ENCODE data around the gene BMERB1.
A peak's percentile ranks its signal among the peaks of the same experiment; 100 is the strongest.
"Not testable (repeated sequence)": the region's sequence is repeated elsewhere in the genome, so short reads cannot be mapped to it uniquely, and the experiment has no call there.

BMERB1 gene

DNA sequence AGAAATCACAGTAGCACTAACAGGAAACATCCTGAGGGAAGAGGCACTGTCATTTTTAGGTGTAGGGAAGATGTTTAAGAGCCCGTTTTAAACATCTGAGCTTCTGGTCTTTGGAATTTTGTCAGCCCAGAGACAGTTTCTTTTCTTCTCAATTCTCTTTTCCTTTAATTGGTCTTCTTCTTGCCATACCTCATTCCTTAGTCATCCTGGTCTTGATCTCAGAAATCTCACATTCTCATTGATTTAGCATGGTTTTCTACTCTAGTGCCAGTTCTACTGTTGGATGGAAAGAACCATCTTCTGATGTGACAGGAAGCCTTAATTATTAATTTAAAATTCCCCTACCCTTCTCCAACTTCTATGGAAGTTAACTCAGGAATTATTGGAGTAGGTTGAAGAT lies 25.4 kb downstream of the BMERB1 start:
- no peak for DNase-seq (ENCODE audit: extremely low read depth in 1 of 2, low read depth in 1 of 2)

DNA sequence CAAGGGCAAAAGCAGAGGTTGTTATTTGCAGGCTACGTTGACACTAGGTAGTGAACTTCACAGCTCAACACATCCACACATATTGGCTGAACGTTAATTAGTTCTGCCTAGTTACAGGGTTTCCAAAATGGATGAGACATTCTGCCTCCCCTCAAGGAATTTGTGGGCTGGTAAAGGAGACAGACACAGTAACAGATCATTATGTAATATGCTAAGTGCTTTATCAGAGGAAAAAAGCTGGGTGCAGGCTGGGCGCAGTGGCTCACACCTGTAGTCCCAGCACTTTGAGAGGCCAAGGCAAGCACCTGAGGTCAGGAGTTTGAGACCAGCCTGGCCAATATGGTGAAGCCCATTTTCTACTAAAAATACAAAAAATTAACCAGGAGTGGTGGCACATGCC lies 26.2 kb downstream of the BMERB1 start:
- no peak for DNase-seq (ENCODE audit: extremely low read depth in 1 of 2, low read depth in 1 of 2)

DNA sequence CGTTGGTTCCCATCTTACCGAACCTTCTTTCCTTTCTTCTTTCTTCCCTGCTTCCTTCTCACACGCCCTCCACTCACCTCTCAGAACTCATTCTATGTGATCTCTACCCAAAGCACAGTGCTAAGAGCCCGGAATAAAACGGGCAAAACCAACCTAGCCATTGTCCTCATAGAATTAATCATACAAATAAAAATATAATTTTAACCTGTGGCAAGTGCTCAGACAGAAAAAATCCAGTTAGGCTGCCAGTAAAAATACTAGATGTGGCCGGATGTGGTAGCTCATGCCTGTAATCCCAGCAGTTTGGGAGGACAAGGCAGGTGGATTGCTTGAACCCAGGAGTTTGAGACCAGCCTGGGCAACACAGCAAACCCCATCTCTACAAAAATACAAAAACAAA lies 27.0 kb downstream of the BMERB1 start:
- DNase-seq (ENCODE audit: extremely low read depth in 1 of 2, low read depth in 1 of 2): no peak

DNA sequence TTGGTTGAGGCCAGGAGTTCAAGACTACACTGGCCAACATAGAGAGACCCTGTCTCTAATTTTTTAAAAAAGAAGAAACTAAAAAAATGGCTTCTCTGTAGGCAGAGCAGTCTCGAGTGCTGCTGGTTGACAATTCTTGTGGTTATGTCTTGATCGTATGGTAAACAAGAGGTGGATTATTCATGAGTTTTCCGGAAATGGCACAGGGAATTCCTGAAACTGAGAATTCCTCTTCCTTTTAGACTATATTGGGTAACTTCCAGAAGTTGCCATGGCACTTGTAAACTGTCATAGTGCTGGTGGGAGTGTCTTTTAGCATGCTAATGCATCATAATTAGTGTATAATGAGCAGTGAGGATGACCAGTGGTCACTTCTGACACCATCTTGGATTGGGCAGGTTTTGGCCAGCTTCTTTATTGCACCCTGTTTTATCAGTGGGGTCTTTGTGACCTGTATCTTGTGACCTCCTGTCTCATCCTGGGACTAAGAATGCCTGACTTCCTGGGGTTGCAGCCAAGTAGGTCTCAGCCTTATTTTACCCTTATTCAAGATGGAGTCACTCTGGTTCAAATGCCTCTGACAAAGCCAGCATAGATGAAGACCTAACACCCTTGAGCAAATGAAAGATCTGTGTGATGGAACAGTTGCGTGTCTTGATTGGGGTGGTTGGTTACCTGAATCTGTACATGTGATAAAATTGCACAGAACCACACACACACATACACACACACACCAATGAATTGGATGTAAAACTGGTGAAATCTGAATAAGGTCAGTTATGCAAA lies 30.2 kb downstream of the BMERB1 start:
- DNase-seq (ENCODE audit: extremely low read depth in 1 of 2, low read depth in 1 of 2): no peak

DNA sequence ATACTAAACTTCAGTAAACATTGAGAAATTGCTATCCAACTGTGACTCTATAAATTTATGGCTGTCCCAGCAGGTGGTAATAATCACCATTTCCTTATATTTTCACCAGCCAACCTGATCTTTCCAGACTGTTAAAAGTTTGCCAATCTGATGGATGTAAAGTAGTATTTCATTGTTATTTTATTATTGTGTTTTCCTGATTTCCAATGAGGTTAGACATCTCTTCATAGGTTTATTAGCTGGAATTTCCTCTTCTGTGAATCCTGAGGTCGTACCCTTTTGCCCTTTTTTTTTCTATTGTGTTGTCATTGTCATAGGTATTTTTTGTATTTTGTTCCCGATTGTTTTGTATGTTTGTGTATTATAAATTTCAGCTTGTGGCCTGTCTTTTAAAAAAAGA lies 31.7 kb downstream of the BMERB1 start:
- DNase-seq (ENCODE audit: extremely low read depth in 1 of 2, low read depth in 1 of 2): no peak

DNA sequence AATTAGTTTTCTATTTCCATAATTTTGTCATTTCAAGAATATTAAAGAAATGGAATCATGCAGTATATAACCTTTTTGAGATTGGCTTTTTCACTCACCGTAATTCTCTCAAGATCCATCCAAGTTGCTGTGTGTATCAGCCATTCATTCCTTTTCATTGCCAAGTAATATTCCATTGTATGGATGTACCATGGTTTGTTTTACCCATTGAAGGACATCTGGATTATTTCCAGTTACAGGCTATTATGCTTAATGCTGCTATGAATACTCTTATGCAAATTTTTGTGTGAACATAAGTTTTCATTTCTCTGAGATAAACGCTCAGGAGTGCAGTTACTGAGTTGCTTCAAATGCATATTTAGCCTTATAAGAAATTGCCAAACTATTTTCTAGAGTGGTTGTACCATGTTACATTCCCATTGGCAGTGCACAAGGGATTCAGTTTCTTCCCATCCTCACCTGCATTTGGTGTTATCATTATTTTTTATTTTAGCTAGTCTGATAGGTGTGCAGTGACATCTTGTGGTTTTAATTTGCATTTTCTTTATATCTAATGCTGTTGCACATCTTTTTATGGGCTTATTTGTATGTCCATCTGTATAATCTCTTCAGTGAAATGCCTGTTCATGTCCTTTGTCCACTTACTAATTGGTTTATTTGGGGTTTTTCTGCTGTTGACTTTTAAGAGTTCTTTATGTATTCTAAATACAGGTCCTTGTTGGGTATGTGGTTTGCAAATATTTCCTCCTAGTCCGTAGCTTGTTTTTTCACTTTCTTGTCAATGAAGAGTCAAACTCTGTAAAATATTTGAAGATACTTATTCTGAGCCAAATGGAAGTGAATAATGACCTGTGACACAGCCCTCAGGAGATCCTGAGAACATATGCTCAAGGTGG lies 32.7 kb downstream of the BMERB1 start:
- DNase-seq (ENCODE audit: extremely low read depth in 1 of 2, low read depth in 1 of 2): no peak

DNA sequence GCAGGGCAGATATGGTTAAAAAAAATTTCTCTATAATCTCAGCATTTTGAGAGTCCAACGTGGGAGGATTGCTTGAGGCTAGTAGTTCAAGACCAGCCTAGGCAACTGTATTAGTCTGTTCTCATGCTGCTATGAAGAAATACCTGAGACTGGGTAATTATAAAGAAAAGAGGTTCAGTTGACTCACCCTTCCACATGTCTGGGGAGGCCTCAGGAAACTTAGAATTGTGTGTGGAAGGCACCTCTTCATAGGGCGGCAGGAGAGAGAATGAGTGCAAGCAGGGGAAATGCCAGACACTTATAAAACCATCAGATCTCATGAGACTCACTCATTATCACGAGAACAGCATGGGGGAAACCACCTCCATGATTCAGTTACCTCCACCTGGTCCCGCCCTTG lies 42.6 kb downstream of the BMERB1 start:
- not testable (repeated sequence) for DNase-seq (ENCODE audit: extremely low read depth in 1 of 2, low read depth in 1 of 2)

DNA sequence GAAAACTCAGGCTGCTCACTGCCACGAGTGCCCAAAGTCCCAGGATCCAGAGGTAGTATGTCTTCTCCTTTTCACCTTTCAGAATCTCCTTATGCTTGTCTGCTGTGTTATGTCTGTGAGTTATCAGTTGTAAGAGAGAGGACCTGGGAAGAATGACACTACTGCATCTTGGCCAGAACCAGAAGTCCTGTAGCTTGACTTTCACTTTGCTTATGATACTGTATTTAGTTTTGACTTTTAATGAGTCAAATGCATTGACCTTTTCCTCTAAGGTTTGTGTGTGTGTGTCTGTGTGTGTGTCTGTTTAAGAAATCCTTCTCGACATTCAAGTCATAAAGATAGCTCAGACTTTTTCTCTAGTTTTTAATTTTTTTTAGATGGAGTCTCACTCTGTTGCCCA lies 43.4 kb downstream of the BMERB1 start:
- DNase-seq (ENCODE audit: extremely low read depth in 1 of 2, low read depth in 1 of 2): no peak

DNA sequence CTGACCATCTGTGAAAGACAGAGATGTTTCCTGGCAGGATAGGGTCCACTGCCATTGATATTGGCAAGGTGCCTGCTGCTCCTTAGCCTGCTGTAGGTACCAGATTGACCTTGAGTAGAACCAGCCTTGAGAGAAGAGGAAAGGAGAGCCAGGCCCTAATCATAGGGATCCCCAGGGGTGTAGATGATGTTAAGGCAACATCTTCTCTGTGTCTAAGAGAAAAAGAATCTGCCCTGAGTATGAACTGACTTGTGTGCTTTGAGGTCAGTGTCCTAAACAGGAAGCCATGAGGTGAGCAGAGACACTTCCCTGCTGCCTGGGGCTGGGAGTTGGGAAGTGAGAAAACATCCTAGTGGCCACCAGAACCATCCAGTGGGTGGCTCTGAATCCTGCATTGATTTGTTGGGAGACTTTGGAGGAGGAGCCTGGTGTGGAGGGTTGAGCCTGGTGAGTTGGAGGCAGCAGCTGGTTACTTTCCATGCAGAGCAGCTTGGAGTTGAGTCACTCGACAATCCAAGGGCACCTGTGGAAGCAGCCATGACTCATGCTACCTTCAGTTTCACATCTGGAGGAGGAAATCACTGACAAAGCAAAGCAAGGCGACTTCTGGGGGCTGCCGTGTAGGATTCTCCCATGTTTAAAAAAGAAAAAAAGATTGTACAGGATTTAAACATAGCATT lies 47.8 kb downstream of the BMERB1 start:
- peak; percentile 25 to 48 for DNase-seq (ENCODE audit: extremely low read depth in 1 of 2, low read depth in 1 of 2)

DNA sequence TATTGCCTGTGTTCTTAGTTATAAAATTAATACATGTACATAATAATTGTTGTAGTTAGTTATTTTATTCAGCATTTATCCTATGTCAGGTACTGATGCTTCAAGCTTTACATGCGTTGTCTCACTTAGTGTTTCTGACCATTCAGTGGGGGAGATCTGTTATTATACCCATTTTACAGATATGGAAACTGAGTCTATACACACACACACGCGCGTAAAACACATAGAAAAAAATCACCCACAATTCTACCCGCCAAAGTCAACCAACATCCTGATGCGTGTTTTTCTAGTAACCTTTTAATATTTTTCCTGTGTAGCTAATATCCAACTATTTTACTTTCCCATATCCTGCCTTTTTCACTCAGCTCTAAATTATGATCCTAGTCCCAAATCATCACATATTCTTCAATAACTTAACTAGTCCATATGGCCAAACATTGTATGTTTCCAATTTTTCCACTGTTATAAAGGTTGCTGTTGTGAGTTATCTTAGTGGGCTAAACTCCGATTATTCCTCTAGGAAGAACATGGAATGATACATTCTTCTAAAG lies 48.4 kb downstream of the BMERB1 start:
- no peak for DNase-seq (ENCODE audit: extremely low read depth in 1 of 2, low read depth in 1 of 2)

DNA sequence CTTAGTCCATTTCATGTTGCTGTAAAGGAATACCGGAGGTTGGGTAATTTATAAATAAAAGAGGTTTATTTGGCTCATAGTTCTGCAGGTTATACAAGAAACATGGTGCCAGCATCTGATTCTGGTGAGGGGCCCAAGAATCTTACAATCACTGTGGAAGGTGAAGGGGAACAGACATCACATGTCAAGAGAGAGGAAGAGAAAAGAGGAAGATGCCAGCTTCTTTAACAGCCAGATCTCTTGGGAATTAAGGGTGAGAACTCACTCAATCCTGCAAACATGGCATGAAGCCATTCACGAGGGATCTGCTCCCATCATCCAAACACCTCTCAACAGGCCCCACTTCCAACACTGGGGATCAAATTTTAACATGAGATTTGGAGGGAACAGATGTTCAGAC lies 49.5 kb downstream of the BMERB1 start:
- DNase-seq (ENCODE audit: extremely low read depth in 1 of 2, low read depth in 1 of 2): no peak

DNA sequence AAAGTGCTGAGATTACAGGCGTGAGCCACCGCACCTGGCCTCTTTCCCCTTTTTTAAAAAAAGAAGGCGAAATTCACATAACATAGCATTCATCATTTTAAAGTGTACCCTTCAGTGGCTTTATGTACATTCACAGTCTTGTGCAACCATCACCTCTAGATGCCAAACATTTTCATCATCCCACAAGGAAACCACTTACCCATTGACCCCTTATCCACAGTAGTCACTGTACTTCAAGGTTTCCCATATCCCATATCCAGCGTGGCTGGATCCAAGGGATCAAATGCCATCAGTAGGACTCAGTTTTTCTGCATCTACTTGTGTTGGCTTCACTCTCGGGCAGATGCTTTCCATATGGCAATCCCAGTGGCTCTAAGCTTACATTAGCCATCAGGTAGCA lies 50.3 kb downstream of the BMERB1 start:
- DNase-seq (ENCODE audit: extremely low read depth in 1 of 2, low read depth in 1 of 2): no peak

DNA sequence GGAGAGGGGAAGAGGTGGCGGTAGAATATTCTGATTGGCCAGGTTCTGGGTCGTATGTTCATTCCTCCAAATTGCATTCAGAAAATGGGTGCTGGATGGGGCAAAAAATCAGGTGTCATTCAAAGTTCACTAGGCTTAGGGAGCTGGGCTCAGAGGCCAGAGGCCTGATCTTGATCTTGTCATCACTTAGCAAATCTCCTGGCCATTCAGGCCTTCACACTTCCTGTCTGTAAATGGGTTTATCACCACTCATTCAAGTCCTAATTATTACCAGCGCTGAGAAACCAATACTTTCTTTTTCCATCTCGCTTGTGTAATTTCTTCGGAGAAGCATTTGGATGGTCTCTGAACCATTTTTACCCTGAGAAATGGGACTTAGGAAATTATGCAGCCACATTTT lies 50.8 kb downstream of the BMERB1 start:
- DNase-seq (ENCODE audit: extremely low read depth in 1 of 2, low read depth in 1 of 2): no peak

DNA sequence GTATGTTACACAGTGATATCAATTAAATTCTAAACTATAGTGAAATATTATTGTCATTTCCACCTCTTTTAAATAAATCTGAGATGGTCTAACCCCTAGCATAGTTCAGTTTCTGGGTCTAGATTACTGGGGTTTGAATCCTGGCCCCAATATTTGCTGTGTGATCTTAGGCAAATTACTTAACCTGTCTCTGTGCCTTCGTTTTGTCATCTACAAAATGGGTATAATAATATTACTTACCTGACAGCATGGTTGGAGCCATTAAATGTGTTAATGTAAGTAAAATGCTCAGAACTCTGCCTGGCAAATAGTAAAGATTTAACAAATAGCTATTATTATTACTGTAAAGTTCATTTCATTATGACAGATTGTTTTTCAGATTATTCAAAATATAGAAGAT lies 52.3 kb downstream of the BMERB1 start:
- DNase-seq (ENCODE audit: extremely low read depth in 1 of 2, low read depth in 1 of 2): no peak

DNA sequence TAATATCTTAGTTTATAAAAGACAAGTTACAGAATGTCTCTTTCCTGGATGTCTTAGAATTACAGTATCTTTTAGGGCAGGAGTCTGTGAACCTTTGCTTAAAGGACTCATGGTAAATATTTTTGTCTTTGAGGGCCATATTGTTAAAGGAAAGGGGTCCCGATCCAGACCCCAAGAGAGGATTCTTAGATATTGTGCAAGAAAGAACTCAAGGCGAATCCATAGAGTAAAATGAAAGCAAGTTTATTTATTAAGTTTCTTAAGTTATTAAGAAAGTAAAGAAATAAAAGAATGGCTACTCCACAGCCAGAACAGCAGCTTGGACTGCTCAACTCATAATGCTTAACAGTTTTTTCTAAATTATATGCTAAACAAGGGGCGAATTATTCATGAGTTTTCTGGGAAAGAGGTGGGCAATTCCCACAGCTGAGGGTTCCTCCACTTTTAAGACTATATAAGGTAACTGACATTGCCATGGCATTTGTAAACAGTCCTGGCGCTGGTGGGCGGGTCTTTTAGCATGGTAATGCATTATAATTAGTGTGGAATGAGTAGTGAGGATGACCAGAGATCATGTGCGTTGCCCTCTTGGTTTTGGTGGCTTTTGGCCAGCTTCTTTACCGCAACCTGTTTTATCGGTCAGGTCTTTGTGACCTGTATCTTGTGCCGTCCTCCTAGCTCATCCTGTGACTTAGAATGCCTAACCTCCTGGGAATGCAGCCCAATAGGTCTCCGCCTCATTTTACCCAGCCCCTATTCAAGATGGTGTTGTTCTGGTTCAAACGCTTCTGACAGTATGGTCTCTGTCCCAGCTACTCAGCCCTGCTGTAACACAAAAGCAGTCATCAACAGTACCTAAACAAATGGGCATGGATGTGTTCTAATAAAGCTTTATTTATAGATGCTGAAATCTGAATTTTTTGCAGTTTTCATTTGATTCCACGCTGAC lies 53.2 kb downstream of the BMERB1 start:
- DNase-seq (ENCODE audit: extremely low read depth in 1 of 2, low read depth in 1 of 2): no peak

DNA sequence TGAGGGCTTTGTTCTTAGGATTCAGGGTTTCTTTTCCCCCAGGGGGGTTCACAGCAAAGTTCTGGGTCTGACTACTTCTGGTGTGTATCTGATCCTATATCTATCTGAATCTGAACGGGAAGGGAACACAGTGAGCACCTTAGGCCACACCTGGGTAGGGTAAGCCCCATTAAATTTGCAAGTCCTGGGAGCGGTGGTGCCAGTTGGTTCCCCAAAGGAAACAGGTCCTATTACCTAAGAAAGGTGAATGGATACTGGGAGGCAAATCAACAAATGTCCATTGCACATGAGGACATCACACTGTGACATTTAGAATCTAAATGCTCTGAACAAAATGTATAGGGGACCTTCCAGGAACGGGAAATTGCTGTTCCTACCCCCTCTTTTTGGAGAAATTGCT lies 54.6 kb downstream of the BMERB1 start:
- no peak for DNase-seq (ENCODE audit: extremely low read depth in 1 of 2, low read depth in 1 of 2)

DNA sequence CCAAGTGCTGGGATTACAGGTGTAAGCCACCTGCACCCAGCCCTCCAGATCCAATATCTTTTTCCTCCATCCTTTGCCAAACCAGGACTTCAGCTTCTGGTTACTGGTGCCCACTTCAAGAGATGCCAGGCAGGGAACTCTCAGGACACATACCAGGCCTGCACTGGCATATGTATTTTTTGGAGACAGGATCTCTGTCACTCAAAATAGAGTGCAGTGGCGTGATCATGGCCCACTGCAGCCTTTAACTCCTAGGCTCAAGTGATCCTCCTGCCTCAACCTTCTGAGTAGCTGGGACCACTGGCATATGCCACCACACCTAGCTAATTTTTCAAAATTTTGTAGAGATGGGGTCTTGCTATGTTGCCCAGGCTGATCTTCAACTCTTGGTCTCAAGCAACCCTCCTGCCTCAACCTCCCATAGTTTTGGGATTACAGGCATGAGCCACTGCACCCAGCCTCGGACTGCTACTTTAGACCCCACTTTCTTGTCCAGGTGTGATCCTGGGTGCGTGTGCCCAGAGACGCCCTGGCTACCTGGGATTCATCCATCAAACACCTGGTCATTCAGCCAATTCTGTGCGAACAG lies 55.8 kb downstream of the BMERB1 start:
- DNase-seq (ENCODE audit: extremely low read depth in 1 of 2, low read depth in 1 of 2): no peak

DNA sequence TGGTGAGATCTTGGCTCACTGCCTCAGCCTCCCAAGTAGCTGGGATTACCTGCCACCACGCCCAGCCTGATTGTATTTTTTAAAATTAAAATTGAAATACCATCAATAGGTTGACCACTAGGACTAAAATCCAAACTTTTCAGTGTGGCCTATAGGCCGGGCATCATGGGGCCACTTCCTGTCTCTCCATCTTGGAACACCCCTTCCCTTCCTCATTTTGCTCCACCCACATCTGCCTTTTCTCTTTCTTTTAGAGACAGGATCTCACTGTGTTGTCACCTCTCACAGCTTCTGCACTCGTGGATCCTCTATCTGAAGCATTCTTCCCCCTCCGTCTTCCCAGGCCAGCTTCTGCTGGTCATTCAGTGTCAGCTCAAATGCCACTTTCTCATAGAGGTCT lies 57.0 kb downstream of the BMERB1 start:
- no peak for DNase-seq (ENCODE audit: extremely low read depth in 1 of 2, low read depth in 1 of 2)

DNA sequence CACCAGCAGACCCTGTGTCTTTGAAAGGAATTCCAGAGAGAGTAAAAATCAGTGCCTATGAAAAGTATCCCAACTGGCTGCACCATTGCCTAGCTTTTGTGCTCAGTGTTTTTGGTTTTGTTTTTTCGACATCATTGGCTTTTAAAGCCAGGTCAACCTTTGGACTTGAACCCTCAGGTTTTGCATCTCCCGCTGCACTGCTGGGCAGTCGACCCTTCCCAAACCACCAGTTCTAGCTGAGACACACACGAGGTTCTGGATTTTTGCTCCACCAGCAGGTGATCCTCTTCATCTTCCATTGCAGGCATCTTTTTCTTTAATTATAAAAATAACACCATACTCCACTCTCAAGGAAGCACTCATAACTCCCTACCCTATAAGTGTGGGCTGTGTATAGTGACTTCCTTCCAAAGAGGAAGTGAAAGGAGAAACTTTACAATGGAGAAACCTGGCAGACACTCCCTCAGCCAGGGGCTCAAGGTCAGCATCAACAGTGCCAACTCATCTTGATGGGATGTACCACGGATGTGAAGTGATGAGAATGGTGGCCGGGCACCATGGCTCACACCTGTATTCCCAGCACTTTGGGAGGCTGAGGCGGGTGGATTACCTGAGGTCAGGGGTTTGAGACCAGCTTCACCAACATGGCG lies 57.8 kb downstream of the BMERB1 start:
- no peak for DNase-seq (ENCODE audit: extremely low read depth in 1 of 2, low read depth in 1 of 2)
